ENCODE results near the gene PNPLA7.
"Not testable (repeated sequence)": the region's sequence is repeated elsewhere in the genome, so short reads cannot be mapped to it uniquely, and the experiment has no call there.

The PNPLA7 gene

DNA sequence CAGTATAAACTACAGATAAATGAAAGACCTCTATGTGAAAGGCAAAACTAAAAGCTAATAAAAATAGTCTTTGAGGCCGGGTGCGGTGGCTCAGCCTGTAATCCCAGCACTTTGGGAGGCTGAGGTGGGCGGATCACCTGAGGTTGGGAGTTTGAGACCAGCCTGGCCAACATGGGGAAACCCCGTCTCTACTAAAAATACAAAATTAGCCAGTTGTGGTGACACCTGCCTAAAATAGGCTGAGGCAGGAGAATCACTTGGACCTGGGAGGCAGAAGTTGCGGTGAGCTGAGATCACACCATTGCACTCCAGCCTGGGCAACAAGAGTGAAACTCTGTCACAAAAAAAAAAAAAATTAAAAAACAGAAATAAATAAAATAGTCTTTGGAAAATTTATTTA, 37.1 kb downstream of the PNPLA7 start:
- not testable (repeated sequence) for H2AK5ac ChIP-seq (ENCODE audit: low read length, severe bottlenecking); H2BK5ac ChIP-seq (ENCODE audit: low read depth, low read length, poor library complexity, severe bottlenecking); DNase-seq; H4K91ac ChIP-seq (ENCODE audit: low read length); H3K4me3 ChIP-seq (ENCODE audit: insufficient read depth in 1 of 2, low read depth in 1 of 2, low read length in 2 of 2); H2BK120ac ChIP-seq (ENCODE audit: low read depth, low read length); H3K23ac ChIP-seq (ENCODE audit: low read length in 2 of 2); H3K14ac ChIP-seq (ENCODE audit: low read length in 2 of 2); H2BK12ac ChIP-seq (ENCODE audit: low read length in 2 of 2); H3K4me1 ChIP-seq (ENCODE audit: control insufficient read depth, insufficient read depth, low read depth, low read length); H4K8ac ChIP-seq (ENCODE audit: low read length); H2BK15ac ChIP-seq (ENCODE audit: low read depth, poor library complexity, severe bottlenecking); H2AFZ ChIP-seq (ENCODE audit: low read depth, low read length); H3K9ac ChIP-seq (ENCODE audit: low read length); H3K18ac ChIP-seq (ENCODE audit: low read depth in 1 of 2, low read length in 2 of 2); H3K36me3 ChIP-seq (ENCODE audit: control insufficient read depth in 1 of 2, insufficient read depth in 2 of 2, low read depth in 1 of 2, low read length in 2 of 2); H3K79me1 ChIP-seq (replicated peaks; ENCODE audit: low read length, poor library complexity, severe bottlenecking); H3K4me2 ChIP-seq (ENCODE audit: low read length, poor library complexity, severe bottlenecking); H3K9me3 ChIP-seq (ENCODE audit: control insufficient read depth, low read length); H3K4ac ChIP-seq (ENCODE audit: low read depth in 1 of 2, low read length in 2 of 2); H3K27ac ChIP-seq (ENCODE audit: low read length, poor library complexity, severe bottlenecking); H3K27me3 ChIP-seq (ENCODE audit: control insufficient read depth in 1 of 2, insufficient read depth in 1 of 2, low read length in 2 of 2)
- 91% methylated on average over 4 of the region's 5 CpGs for WGBS

DNA sequence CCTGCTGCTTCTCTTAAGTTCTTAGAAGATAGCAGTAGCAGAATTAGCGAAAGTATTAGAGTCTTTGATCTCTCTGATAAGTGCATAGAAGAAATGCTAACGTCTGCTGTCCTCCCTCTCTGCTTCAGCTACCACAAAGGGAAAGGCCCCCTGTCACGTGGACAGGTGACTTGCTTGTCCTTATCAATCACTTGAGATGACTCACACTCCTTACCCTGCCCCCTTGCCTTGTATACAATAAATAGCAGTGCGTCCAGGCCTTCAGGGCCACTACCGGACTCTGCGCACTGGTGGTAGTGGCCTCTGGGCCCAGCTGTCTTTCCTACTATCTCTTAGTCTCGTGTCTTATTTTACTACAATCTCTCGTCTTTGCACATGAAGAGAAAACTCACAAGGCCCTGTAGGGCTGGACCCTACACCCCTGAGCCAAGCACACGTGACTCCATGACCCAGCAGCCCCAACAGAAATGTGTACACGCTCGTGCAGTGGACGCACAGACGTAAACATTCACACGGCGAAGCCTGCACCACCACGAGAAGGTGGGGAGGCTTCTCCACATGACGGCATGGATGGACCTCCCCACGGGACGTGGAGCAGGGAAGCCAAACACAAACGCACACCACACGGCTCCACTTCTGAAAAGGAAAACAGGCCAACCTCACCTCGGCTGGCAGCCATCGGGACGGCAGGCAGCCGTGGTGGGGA, 38.3 kb downstream of the PNPLA7 start:
- WGBS: 89% methylated on average over 25 of the region's 25 CpGs
- no peak overlapping the region for H3K4ac ChIP-seq (ENCODE audit: low read depth in 1 of 2, low read length in 2 of 2)

GRCh38 chr9:137511126-137511525, 39.1 kb downstream of the PNPLA7 start:
- not testable (repeated sequence) for H3K4ac ChIP-seq (ENCODE audit: low read depth in 1 of 2, low read length in 2 of 2); H2BK5ac ChIP-seq (ENCODE audit: low read depth, low read length, poor library complexity, severe bottlenecking); H3K4me3 ChIP-seq (ENCODE audit: insufficient read depth in 1 of 2, low read depth in 1 of 2, low read length in 2 of 2); H2BK15ac ChIP-seq (ENCODE audit: low read depth, poor library complexity, severe bottlenecking); H3K79me1 ChIP-seq (replicated peaks; ENCODE audit: low read length, poor library complexity, severe bottlenecking); H3K14ac ChIP-seq (ENCODE audit: low read length in 2 of 2); H3K9me3 ChIP-seq (ENCODE audit: control insufficient read depth, low read length); H3K27me3 ChIP-seq (ENCODE audit: control insufficient read depth in 1 of 2, insufficient read depth in 1 of 2, low read length in 2 of 2); H3K4me1 ChIP-seq (ENCODE audit: control insufficient read depth, insufficient read depth, low read depth, low read length); H2AK5ac ChIP-seq (ENCODE audit: low read length, severe bottlenecking); H3K27ac ChIP-seq (ENCODE audit: low read length, poor library complexity, severe bottlenecking); H2AFZ ChIP-seq (ENCODE audit: low read depth, low read length); H2BK120ac ChIP-seq (ENCODE audit: low read depth, low read length); H3K23ac ChIP-seq (ENCODE audit: low read length in 2 of 2); DNase-seq; H3K36me3 ChIP-seq (ENCODE audit: control insufficient read depth in 1 of 2, insufficient read depth in 2 of 2, low read depth in 1 of 2, low read length in 2 of 2); H4K91ac ChIP-seq (ENCODE audit: low read length); H3K4me2 ChIP-seq (ENCODE audit: low read length, poor library complexity, severe bottlenecking); H4K8ac ChIP-seq (ENCODE audit: low read length); H3K9ac ChIP-seq (ENCODE audit: low read length); H3K18ac ChIP-seq (ENCODE audit: low read depth in 1 of 2, low read length in 2 of 2); H2BK12ac ChIP-seq (ENCODE audit: low read length in 2 of 2)
- WGBS: 96% methylated on average over 22 of the region's 22 CpGs

More for the DNA sequence above, 38.3 kb downstream of the PNPLA7 start:
- no peak overlapping the region for H3K14ac ChIP-seq (ENCODE audit: low read length in 2 of 2)
- no peak overlapping the region for H3K9ac ChIP-seq (ENCODE audit: low read length)
- H4K8ac ChIP-seq (ENCODE audit: low read length): no peak overlapping the region
- H3K27me3 ChIP-seq (ENCODE audit: control insufficient read depth in 1 of 2, insufficient read depth in 1 of 2, low read length in 2 of 2): no peaks in the 10 kb centered on the region
- H3K23ac ChIP-seq (ENCODE audit: low read length in 2 of 2): no peak overlapping the region
- no peak overlapping the region for H2BK5ac ChIP-seq (ENCODE audit: low read depth, low read length, poor library complexity, severe bottlenecking)
- H2AK5ac ChIP-seq (ENCODE audit: low read length, severe bottlenecking): no peak overlapping the region
- DNase-seq: no peak
- no peak overlapping the region for H2AFZ ChIP-seq (ENCODE audit: low read depth, low read length)
- H3K79me1 ChIP-seq (replicated peaks; ENCODE audit: low read length, poor library complexity, severe bottlenecking): no peaks in the 10 kb centered on the region
- H3K9me3 ChIP-seq (ENCODE audit: control insufficient read depth, low read length): peaks cover 3% of the 10 kb centered on the region
- no peak overlapping the region for H2BK12ac ChIP-seq (ENCODE audit: low read length in 2 of 2)
- H3K18ac ChIP-seq (ENCODE audit: low read depth in 1 of 2, low read length in 2 of 2): no peak overlapping the region
- H2BK15ac ChIP-seq (ENCODE audit: low read depth, poor library complexity, severe bottlenecking): no peak overlapping the region
- H4K91ac ChIP-seq (ENCODE audit: low read length): peak overlapping the region; percentile 18
- no peak overlapping the region for H3K27ac ChIP-seq (ENCODE audit: low read length, poor library complexity, severe bottlenecking)
- H3K4me1 ChIP-seq (ENCODE audit: control insufficient read depth, insufficient read depth, low read depth, low read length): peaks cover 1% of the 10 kb centered on the region
- H3K4me3 ChIP-seq (ENCODE audit: insufficient read depth in 1 of 2, low read depth in 1 of 2, low read length in 2 of 2): no peak overlapping the region
- peaks cover 3 to 4% of the 10 kb centered on the region in 2 experiments for H3K36me3 ChIP-seq (ENCODE audit: control insufficient read depth in 1 of 2, insufficient read depth in 2 of 2, low read depth in 1 of 2, low read length in 2 of 2)
- no peak overlapping the region for H3K4me2 ChIP-seq (ENCODE audit: low read length, poor library complexity, severe bottlenecking)
- no peak overlapping the region for H2BK120ac ChIP-seq (ENCODE audit: low read depth, low read length)

DNA sequence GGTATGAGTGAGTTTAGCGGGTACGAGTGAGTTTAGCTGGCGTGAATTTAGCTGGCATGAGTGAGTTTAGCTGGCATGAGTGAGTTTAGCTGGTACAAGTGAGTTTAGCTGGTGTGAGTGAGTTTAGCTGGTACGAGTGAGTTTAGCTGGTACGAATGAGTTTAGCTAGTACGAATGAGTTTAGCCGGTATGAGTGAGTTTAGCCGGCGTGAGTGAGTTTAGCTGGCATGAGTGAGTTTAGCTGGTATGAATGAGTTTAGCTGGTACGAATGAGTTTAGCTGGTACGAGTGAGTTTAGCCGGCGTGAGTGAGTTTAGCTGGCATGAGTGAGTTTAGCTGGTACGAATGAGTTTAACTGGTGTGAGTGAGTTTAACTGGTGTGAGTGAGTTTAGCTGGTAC, 41.0 kb downstream of the PNPLA7 start:
- Histone ChIP-seq H3K79me1 (replicated peaks; ENCODE audit: low read length, poor library complexity, severe bottlenecking) (no peaks in the 10 kb centered on the region), H3K9ac (ENCODE audit: low read length) (no peak overlapping the region), H3K4ac (ENCODE audit: low read depth in 1 of 2, low read length in 2 of 2) (no peak overlapping the region), H3K4me2 (ENCODE audit: low read length, poor library complexity, severe bottlenecking) (no peak overlapping the region), H4K8ac (ENCODE audit: low read length) (no peak overlapping the region), H2BK5ac (ENCODE audit: low read depth, low read length, poor library complexity, severe bottlenecking) (no peak overlapping the region), H2BK12ac (ENCODE audit: low read length in 2 of 2) (no peak overlapping the region), H3K27ac (ENCODE audit: low read length, poor library complexity, severe bottlenecking) (no peak overlapping the region), H4K91ac (ENCODE audit: low read length) (peak overlapping the region; percentile 3), H3K4me3 (ENCODE audit: insufficient read depth in 1 of 2, low read depth in 1 of 2, low read length in 2 of 2) (no peak overlapping the region), H2AFZ (ENCODE audit: low read depth, low read length) (no peak overlapping the region), H3K4me1 (ENCODE audit: control insufficient read depth, insufficient read depth, low read depth, low read length) (peaks cover 5% of the 10 kb centered on the region), H3K9me3 (ENCODE audit: control insufficient read depth, low read length) (peaks cover 3% of the 10 kb centered on the region), H3K14ac (ENCODE audit: low read length in 2 of 2) (no peak overlapping the region), H2BK15ac (ENCODE audit: low read depth, poor library complexity, severe bottlenecking) (no peak overlapping the region), H2BK120ac (ENCODE audit: low read depth, low read length) (no peak overlapping the region), H3K18ac (ENCODE audit: low read depth in 1 of 2, low read length in 2 of 2) (no peak overlapping the region), H2AK5ac (ENCODE audit: low read length, severe bottlenecking) (no peak overlapping the region), H3K36me3 (ENCODE audit: control insufficient read depth in 1 of 2, insufficient read depth in 2 of 2, low read depth in 1 of 2, low read length in 2 of 2) (peaks cover 4 to 8% of the 10 kb centered on the region in 2 experiments), H3K27me3 (ENCODE audit: control insufficient read depth in 1 of 2, insufficient read depth in 1 of 2, low read length in 2 of 2) (no peaks in the 10 kb centered on the region), H3K23ac (ENCODE audit: low read length in 2 of 2) (no peak overlapping the region)
- no peak for DNase-seq
- 96% methylated on average over 14 of the region's 14 CpGs for WGBS

All from mesenchymal stem cell (in vitro differentiated cells and primary cell).